H9 (cell line): ENCODE results near the gene OXCT1. TPM values are rescaled to one million over a fixed set of nuclear protein-coding genes. Genes with fewer than 3 reads are reported as not detected.

ENCODE experiments used
- DNase-seq: peaks from one replicate; pipeline ENCODE4 v3.0.0-alpha.2; 2017
- H2AFZ ChIP-seq: one replicate; pipeline ENCODE4 v1.6.1; 2013; ENCODE audit warnings: mild to moderate bottlenecking, low read length, control low read depth, moderate library complexity
- H2AK5ac ChIP-seq: 2 replicates; pipeline ENCODE4 v1.6.1; 2013; ENCODE audit warnings: low read length, control low read depth, mixed read lengths; ENCODE audit not compliant: insufficient read length
- H2BK120ac ChIP-seq: one replicate; pipeline ENCODE4 v1.6.1; 2013; ENCODE audit warnings: low read depth, mild to moderate bottlenecking, low read length, control low read depth, inconsistent platforms; ENCODE audit not compliant: poor library complexity, severe bottlenecking
- H2BK12ac ChIP-seq: 2 replicates; pipeline ENCODE4 v1.6.1; 2013; ENCODE audit warnings: low read length, control low read depth, mixed read lengths, low read depth; ENCODE audit not compliant: insufficient read length
- H2BK15ac ChIP-seq: 2 replicates; pipeline ENCODE4 v1.6.1; 2013; ENCODE audit warnings: low read depth, low read length, control low read depth
- H2BK20ac ChIP-seq: one replicate; pipeline ENCODE4 v1.6.1; 2013; ENCODE audit warnings: low read depth, mild to moderate bottlenecking, low read length, control low read depth, inconsistent platforms; ENCODE audit not compliant: poor library complexity, severe bottlenecking
- H2BK5ac ChIP-seq: 2 replicates; pipeline ENCODE4 v1.6.1; 2013; ENCODE audit warnings: low read length, control low read depth, mixed read lengths; ENCODE audit not compliant: insufficient read length
- H3K14ac ChIP-seq: 2 replicates; pipeline ENCODE4 v1.6.1; 2013; ENCODE audit warnings: low read length, control low read depth; ENCODE audit not compliant: insufficient read depth
- H3K18ac ChIP-seq: 2 replicates; pipeline ENCODE4 v1.6.1; 2013; ENCODE audit warnings: low read depth, mild to moderate bottlenecking, mixed read lengths, low read length, control low read depth; ENCODE audit not compliant: insufficient read length
- H3K23ac ChIP-seq: 2 replicates; pipeline ENCODE4 v1.6.1; 2013; ENCODE audit warnings: low read length, control low read depth, mixed read lengths, low read depth; ENCODE audit not compliant: insufficient read length
- H3K23me2 ChIP-seq: 2 replicates; pipeline ENCODE4 v1.6.1; 2013; ENCODE audit warnings: low read depth, mild to moderate bottlenecking, mixed read lengths, low read length, control low read depth; ENCODE audit not compliant: insufficient read length, poor library complexity, severe bottlenecking
- H3K27ac ChIP-seq: 2 replicates; pipeline ENCODE4 v1.5.1; 2013; ENCODE audit warnings: low read length, control low read depth, mixed read lengths, low read depth; ENCODE audit not compliant: insufficient read length
- H3K27me3 ChIP-seq: 2 replicates; pipeline ENCODE4 v1.6.1; 2013; ENCODE audit warnings: low read length, control low read depth, inconsistent platforms; ENCODE audit not compliant: insufficient read depth
- H3K4ac ChIP-seq: 2 replicates; pipeline ENCODE4 v1.6.1; 2013; ENCODE audit warnings: low read depth, mild to moderate bottlenecking, control low read depth, inconsistent platforms, low read length, moderate library complexity
- H3K4me1 ChIP-seq: 2 replicates; pipeline ENCODE4 v1.6.1; 2013; ENCODE audit warnings: low read length, control low read depth, inconsistent platforms; ENCODE audit not compliant: insufficient read depth
- H3K4me2 ChIP-seq: 2 replicates; pipeline ENCODE4 v1.6.1; 2013; ENCODE audit warnings: low read length, control low read depth, mixed read lengths; ENCODE audit not compliant: insufficient read length, insufficient read depth
- H3K56ac ChIP-seq: 2 replicates; pipeline ENCODE4 v1.6.1; 2013; ENCODE audit warnings: low read depth, mild to moderate bottlenecking, mixed read lengths, low read length, control low read depth; ENCODE audit not compliant: insufficient read length
- H3K79me1 ChIP-seq: 2 replicates; pipeline ENCODE4 v1.6.1; 2013; ENCODE audit warnings: low read depth, mild to moderate bottlenecking, moderate library complexity, low read length, control low read depth, inconsistent platforms; ENCODE audit not compliant: insufficient read depth, poor library complexity, severe bottlenecking
- H3K79me2 ChIP-seq: 2 replicates; pipeline ENCODE4 v1.6.1; 2013; ENCODE audit warnings: low read length, control low read depth, inconsistent platforms; ENCODE audit not compliant: insufficient read depth
- H3K9ac ChIP-seq: 2 replicates; pipeline ENCODE4 v1.6.1; 2013; ENCODE audit warnings: low read length, control low read depth, mixed read lengths; ENCODE audit not compliant: insufficient read length; ENCODE audit errors: extremely low read depth
- H3K9me3 ChIP-seq: one replicate; pipeline ENCODE4 v1.6.1; 2013; ENCODE audit warnings: low read depth, low read length, inconsistent platforms; ENCODE audit not compliant: control insufficient read depth
- H3T11ph ChIP-seq: one replicate; pipeline ENCODE4 v1.6.1; 2013; ENCODE audit warnings: mild to moderate bottlenecking, low read length, control low read depth, inconsistent platforms
- H4K20me1 ChIP-seq: one replicate; pipeline ENCODE4 v1.6.1; 2013; ENCODE audit not compliant: control insufficient read depth, insufficient read length, insufficient read depth
- H4K5ac ChIP-seq: 2 replicates; pipeline ENCODE4 v1.6.1; 2013; ENCODE audit warnings: low read depth, mild to moderate bottlenecking, mixed read lengths, low read length, control low read depth; ENCODE audit not compliant: insufficient read length
- H4K8ac ChIP-seq: replicated peaks from 2 replicates; pipeline ENCODE4 v1.6.1; 2013; ENCODE audit warnings: low read length, control low read depth, mixed read lengths, low read depth; ENCODE audit not compliant: insufficient read length
- H4K91ac ChIP-seq: 2 replicates; pipeline ENCODE4 v1.6.1; 2013; ENCODE audit warnings: low read depth, mild to moderate bottlenecking, moderate library complexity, mixed read lengths, low read length, control low read depth; ENCODE audit not compliant: insufficient read length
- H3K27ac Mint-ChIP-seq, 3 experiments: 2 replicates in 2 of 3; 3 replicates in 1 of 3; pipeline ENCODE4 v1.8.0; 2020 to 2021; ENCODE audit warnings: mixed read lengths in 3 of 3, mild to moderate bottlenecking in 1 of 3, moderate library complexity in 1 of 3
- H3K27me3 Mint-ChIP-seq: 2 replicates; pipeline ENCODE4 v1.8.0; 2021; ENCODE audit warnings: low read depth, mild to moderate bottlenecking, moderate library complexity, mixed read lengths
- H3K36me3 Mint-ChIP-seq, 3 experiments: 2 replicates in 2 of 3; 3 replicates in 1 of 3; pipeline ENCODE4 v1.8.0; 2020 to 2021; ENCODE audit warnings: low read depth in 3 of 3, mixed read lengths in 3 of 3; ENCODE audit not compliant: insufficient read depth in 1 of 3
- H3K4me1 Mint-ChIP-seq, 2 experiments: 2 replicates each; pipeline ENCODE4 v1.8.0; 2020; ENCODE audit warnings: mixed read lengths in 2 of 2
- H3K4me3 Mint-ChIP-seq, 2 experiments: 2 replicates in 1 of 2; 3 replicates in 1 of 2; pipeline ENCODE4 v1.8.0; 2020 to 2021; ENCODE audit warnings: mild to moderate bottlenecking in 2 of 2, mixed read lengths in 2 of 2, moderate library complexity in 1 of 2
- H3K9me3 Mint-ChIP-seq, 2 experiments: 2 replicates in 1 of 2; 3 replicates in 1 of 2; pipeline ENCODE4 v1.8.0; 2020; ENCODE audit warnings: mild to moderate bottlenecking in 2 of 2, mixed read lengths in 2 of 2, moderate library complexity in 1 of 2
- total RNA-seq: library from RNA; stranded (reverse); gene quantifications from 2 replicates; pipeline ENCODE4 v1.2.1, GENCODE V29; 2021
- TF ChIP-seq, protein P1 (sequence below): fragments of 200-600 bp; sonication (generic); conservative IDR thresholded peaks from 3 replicates; pipeline ENCODE4 v1.8.0; 2021; ENCODE audit warnings: antibody characterized with exemption, mild to moderate bottlenecking

Gene OXCT1
- total RNA-seq, 1 experiment from 2014 or later = 25.6 TPM

DNA sequence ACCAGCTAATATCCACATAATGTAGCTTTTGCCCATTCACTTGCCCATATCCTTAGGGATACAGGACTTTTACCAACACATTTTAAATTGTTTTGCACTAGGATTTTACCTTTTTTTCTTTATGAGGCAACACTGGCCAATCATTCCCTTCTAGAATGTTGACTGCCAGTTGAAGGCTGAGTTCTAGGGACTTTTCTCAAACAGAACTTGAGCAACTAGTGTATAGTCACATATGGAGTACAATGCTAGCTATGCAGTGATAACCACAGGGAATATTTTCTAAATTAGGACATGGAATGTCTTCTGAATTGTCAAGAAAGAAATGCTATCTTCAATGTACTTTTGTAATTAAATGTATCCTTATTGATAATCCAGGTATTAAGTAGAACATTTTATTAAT lies 133.6 kb downstream of the OXCT1 start:
- Histone ChIP-seq H2AK5ac (no peak overlapping the region), H3K79me1 (no peaks in the 10 kb centered on the region), H2BK20ac (no peak overlapping the region), H2BK5ac (no peak overlapping the region), H3K27ac (no peak overlapping the region), H3K4me2 (no peak overlapping the region), H3K23me2 (no peaks in the 10 kb centered on the region), H2AFZ (no peak overlapping the region), H3K4ac (no peak overlapping the region), H2BK120ac (no peak overlapping the region), H3K14ac (no peak overlapping the region), H3K9me3 (no peaks in the 10 kb centered on the region), H3K27me3 (no peaks in the 10 kb centered on the region), H3K56ac (no peak overlapping the region), H4K91ac (no peak overlapping the region), H2BK15ac (no peak overlapping the region), H4K8ac (no peak overlapping the region), H3K23ac (no peak overlapping the region), H4K20me1 (no peaks in the 10 kb centered on the region), H3K9ac (no peak overlapping the region), H3K79me2 (no peaks in the 10 kb centered on the region), H3K18ac (no peak overlapping the region), H2BK12ac (no peak overlapping the region), H3K4me1 (no peaks in the 10 kb centered on the region), H4K5ac (no peak overlapping the region), H3T11ph (no peak overlapping the region)
- no peak overlapping the region for H3K4me3 Mint-ChIP-seq
- no peaks in the 10 kb centered on the region for H3K9me3 Mint-ChIP-seq
- no peak for DNase-seq
- H3K4me1 Mint-ChIP-seq = no peaks in the 10 kb centered on the region
- no peaks in the 10 kb centered on the region for H3K27me3 Mint-ChIP-seq
- TF ChIP-seq, protein P1, sequence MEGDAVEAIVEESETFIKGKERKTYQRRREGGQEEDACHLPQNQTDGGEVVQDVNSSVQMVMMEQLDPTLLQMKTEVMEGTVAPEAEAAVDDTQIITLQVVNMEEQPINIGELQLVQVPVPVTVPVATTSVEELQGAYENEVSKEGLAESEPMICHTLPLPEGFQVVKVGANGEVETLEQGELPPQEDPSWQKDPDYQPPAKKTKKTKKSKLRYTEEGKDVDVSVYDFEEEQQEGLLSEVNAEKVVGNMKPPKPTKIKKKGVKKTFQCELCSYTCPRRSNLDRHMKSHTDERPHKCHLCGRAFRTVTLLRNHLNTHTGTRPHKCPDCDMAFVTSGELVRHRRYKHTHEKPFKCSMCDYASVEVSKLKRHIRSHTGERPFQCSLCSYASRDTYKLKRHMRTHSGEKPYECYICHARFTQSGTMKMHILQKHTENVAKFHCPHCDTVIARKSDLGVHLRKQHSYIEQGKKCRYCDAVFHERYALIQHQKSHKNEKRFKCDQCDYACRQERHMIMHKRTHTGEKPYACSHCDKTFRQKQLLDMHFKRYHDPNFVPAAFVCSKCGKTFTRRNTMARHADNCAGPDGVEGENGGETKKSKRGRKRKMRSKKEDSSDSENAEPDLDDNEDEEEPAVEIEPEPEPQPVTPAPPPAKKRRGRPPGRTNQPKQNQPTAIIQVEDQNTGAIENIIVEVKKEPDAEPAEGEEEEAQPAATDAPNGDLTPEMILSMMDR = no peak
- H3K27ac Mint-ChIP-seq = no peak overlapping the region
- H3K36me3 Mint-ChIP-seq = peaks cover 3 to 16% (median 13%) of the 10 kb centered on the region in 3 experiments; a peak in 6 of 7 replicates
